Skeletal muscle satellite cell (primary cell): ENCODE data around the gene A3GALT2.
A peak's percentile ranks its signal among the peaks of the same experiment; 100 is the strongest.

ENCODE experiments used
- H3K27me3 ChIP-seq: 2 replicates; pipeline ENCODE4 v1.7.0; 2013; ENCODE audit warnings: low read length; ENCODE audit not compliant: control insufficient read depth, insufficient read depth
- H3K36me3 ChIP-seq: 2 replicates; pipeline ENCODE4 v1.7.0; 2013; ENCODE audit warnings: mild to moderate bottlenecking, control low read depth, low read length; ENCODE audit not compliant: insufficient read depth
- H3K4me1 ChIP-seq: 2 replicates; pipeline ENCODE4 v1.7.0; 2013; ENCODE audit warnings: low read length; ENCODE audit not compliant: control insufficient read depth, insufficient read depth
- H3K4me2 ChIP-seq: 2 replicates; pipeline ENCODE4 v1.7.0; 2013; ENCODE audit warnings: mild to moderate bottlenecking, low read length
- H3K4me3 ChIP-seq: 2 replicates; pipeline ENCODE4 v1.7.0; 2013; ENCODE audit warnings: low read length
- H3K9ac ChIP-seq: 2 replicates; pipeline ENCODE4 v1.7.0; 2013; ENCODE audit warnings: mild to moderate bottlenecking, low read depth, low read length, moderate library complexity
- H3K9me3 ChIP-seq: replicated peaks from 2 replicates; pipeline ENCODE4 v1.7.0; 2013; ENCODE audit warnings: mild to moderate bottlenecking, control low read depth, low read length

The A3GALT2 gene

GRCh38 chr1:33361532-33362235 lies 40.8 kb upstream of the A3GALT2 start:
- no peaks in the 10 kb centered on the region for H3K9me3 ChIP-seq
- no peak overlapping the region for H3K4me2 ChIP-seq
- H3K4me1 ChIP-seq, result peaks cover 7% of the 10 kb centered on the region
- peaks cover 68% of the 10 kb centered on the region for H3K36me3 ChIP-seq
- H3K9ac ChIP-seq, result no peak overlapping the region
- H3K4me3 ChIP-seq, result no peak overlapping the region
- no peaks in the 10 kb centered on the region for H3K27me3 ChIP-seq

GRCh38 chr1:33360367-33360766 lies 39.5 kb upstream of the A3GALT2 start:
- peaks cover 2% of the 10 kb centered on the region for H3K4me1 ChIP-seq
- H3K9me3 ChIP-seq, result no peaks in the 10 kb centered on the region
- H3K27me3 ChIP-seq, result no peaks in the 10 kb centered on the region
- H3K4me2 ChIP-seq, result no peak overlapping the region
- no peak overlapping the region for H3K4me3 ChIP-seq
- no peak overlapping the region for H3K9ac ChIP-seq
- H3K36me3 ChIP-seq, result peaks cover 59% of the 10 kb centered on the region

- Histone ChIP-seq H3K4me2 (no peak overlapping the region), H3K9me3 (no peaks in the 10 kb centered on the region), H3K4me1 (no peaks in the 10 kb centered on the region), H3K4me3 (no peak overlapping the region), H3K9ac (no peak overlapping the region), H3K36me3 (peaks cover 57% of the 10 kb centered on the region), H3K27me3 (no peaks in the 10 kb centered on the region)
Observed at GRCh38 chr1:33359931-33360330, 39.0 kb upstream of the A3GALT2 start.

GRCh38 chr1:33358795-33359503 lies 38.1 kb upstream of the A3GALT2 start:
- Histone ChIP-seq H3K4me1 (no peaks in the 10 kb centered on the region), H3K27me3 (no peaks in the 10 kb centered on the region), H3K9me3 (no peaks in the 10 kb centered on the region), H3K4me3 (no peak overlapping the region), H3K36me3 (peaks cover 59% of the 10 kb centered on the region), H3K9ac (no peak overlapping the region), H3K4me2 (no peak overlapping the region)

GRCh38 chr1:33358114-33358794 lies 37.4 kb upstream of the A3GALT2 start:
- Histone ChIP-seq H3K9me3 (no peaks in the 10 kb centered on the region), H3K4me2 (no peak overlapping the region), H3K4me1 (no peaks in the 10 kb centered on the region), H3K27me3 (no peaks in the 10 kb centered on the region), H3K4me3 (no peak overlapping the region), H3K9ac (no peak overlapping the region), H3K36me3 (peaks cover 62% of the 10 kb centered on the region)

DNA sequence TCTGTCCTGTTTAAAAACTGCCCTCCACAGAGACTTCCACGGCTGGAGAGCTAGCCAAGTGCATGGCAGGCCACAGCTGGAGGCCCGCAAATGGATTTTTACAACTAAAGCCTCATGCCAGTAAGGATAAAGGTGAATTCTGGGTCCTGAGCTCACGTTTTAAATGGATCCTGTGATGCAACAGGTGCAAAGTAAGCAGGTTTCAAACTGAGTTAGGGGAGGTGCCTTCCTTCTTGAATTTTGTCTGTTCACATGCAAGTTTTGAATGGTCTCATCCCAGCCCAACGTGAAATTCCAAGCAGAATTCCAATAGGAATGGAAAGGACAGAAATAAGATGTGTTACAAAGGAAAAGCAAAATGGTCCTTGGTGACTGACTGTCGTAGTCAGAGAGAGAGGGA lies 36.2 kb upstream of the A3GALT2 start:
- no peak overlapping the region for H3K9ac ChIP-seq
- peaks cover 55% of the 10 kb centered on the region for H3K36me3 ChIP-seq
- H3K4me3 ChIP-seq, result no peak overlapping the region
- no peaks in the 10 kb centered on the region for H3K4me1 ChIP-seq
- no peak overlapping the region for H3K4me2 ChIP-seq
- H3K27me3 ChIP-seq, result no peaks in the 10 kb centered on the region
- no peaks in the 10 kb centered on the region for H3K9me3 ChIP-seq

DNA sequence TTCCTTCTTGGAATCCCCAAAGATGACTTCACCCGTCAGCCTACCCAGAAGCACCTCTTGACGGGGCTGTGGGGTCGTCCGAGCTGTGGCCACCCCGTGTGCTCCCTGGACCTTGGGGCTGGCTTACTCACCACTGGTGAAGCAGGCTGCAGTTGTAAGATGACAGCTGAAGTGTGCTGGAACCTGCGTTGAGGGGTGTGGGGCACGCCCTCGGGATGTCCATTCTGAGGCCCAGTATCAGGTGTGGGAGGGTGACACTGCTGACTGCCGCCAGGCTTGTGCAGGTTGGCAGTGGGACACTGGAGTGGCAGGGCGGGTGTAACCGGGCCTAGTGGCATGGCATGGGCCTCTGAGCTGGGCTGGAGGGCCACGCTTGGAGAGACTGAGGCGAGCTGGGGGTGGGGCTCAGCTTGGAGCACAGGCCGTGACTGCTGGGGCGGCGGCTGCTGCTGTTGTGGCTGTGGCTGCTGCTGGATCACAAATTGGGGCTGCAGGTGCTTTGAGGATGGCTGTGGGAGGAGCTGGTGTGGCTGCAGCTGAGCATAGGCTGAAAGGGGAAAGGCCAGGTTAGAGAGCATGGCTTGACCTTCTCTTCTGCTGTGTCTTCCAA lies 33.9 kb upstream of the A3GALT2 start:
- H3K27me3 ChIP-seq, result no peaks in the 10 kb centered on the region
- peaks cover 54% of the 10 kb centered on the region for H3K36me3 ChIP-seq
- peaks cover 10% of the 10 kb centered on the region for H3K4me1 ChIP-seq
- no peaks in the 10 kb centered on the region for H3K9me3 ChIP-seq
- H3K4me2 ChIP-seq, result no peak overlapping the region
- H3K4me3 ChIP-seq, result no peak overlapping the region
- no peak overlapping the region for H3K9ac ChIP-seq

DNA sequence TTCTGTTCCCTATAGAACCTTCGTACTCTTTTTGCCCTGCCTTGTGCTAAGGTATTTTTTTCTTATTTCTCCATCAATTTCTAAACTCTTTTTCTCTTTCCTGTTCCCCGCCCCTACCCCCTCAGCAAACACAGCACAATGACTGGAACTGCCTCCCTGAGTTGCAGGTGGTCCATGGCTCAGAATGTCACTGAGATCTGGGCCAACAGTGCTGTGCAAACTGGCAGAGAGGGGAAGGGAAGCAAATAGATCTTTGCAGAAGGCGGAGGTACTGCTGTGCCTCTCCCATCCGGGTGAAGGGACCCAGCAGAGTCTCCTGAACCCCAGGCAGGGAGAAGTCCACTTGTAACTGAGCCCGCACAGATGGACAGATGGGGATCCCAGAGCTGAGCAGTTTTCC lies 32.6 kb upstream of the A3GALT2 start:
- Histone ChIP-seq H3K27me3 (no peaks in the 10 kb centered on the region), H3K9ac (no peak overlapping the region), H3K4me3 (no peak overlapping the region), H3K36me3 (peaks cover 47% of the 10 kb centered on the region), H3K4me1 (peaks cover 10% of the 10 kb centered on the region), H3K4me2 (no peak overlapping the region), H3K9me3 (no peaks in the 10 kb centered on the region)

GRCh38 chr1:33351281-33351660 lies 30.4 kb upstream of the A3GALT2 start:
- Histone ChIP-seq H3K9ac (no peak overlapping the region), H3K4me3 (no peak overlapping the region), H3K4me2 (no peak overlapping the region), H3K4me1 (peaks cover 24% of the 10 kb centered on the region), H3K36me3 (peaks cover 44% of the 10 kb centered on the region), H3K9me3 (no peaks in the 10 kb centered on the region), H3K27me3 (no peaks in the 10 kb centered on the region)

GRCh38 chr1:33350611-33351280 lies 29.8 kb upstream of the A3GALT2 start:
- peak overlapping the region; percentile 86 for H3K9ac ChIP-seq
- H3K4me3 ChIP-seq, result peak overlapping the region; percentile 82
- H3K36me3 ChIP-seq, result peaks cover 44% of the 10 kb centered on the region
- H3K9me3 ChIP-seq, result no peaks in the 10 kb centered on the region
- peak overlapping the region; percentile 100 for H3K4me2 ChIP-seq
- H3K4me1 ChIP-seq, result peaks cover 29% of the 10 kb centered on the region
- no peaks in the 10 kb centered on the region for H3K27me3 ChIP-seq
